ENCODE data around the gene MAGEL2. TPM values are rescaled to one million over a fixed set of nuclear protein-coding genes. Genes with fewer than 3 reads are reported as not detected.

MAGEL2 gene
- total and polyA plus RNA-seq, 2 of the 4 experiments (the other 2 are of a cell fraction), result 0.18 to 0.29 TPM

GRCh38 chr15:23694592-23694991, 46.9 kb upstream of the MAGEL2 start:
- no peak overlapping the region for H2BK120ac ChIP-seq (ENCODE audit: low read depth, low read length)
- ChIA-PET POLR2A (ENCODE audit: unreplicated experiment) (no interaction called here), CTCF (no interaction called here)
- H4K91ac ChIP-seq (ENCODE audit: insufficient read depth, low read depth, low read length), result no peak overlapping the region
- H2BK15ac ChIP-seq (ENCODE audit: low read depth, low read length), result no peak overlapping the region
- H2AK9ac ChIP-seq (replicated peaks; ENCODE audit: low read depth, low read length, poor library complexity), result no peak overlapping the region
- H4K20me1 ChIP-seq (ENCODE audit: insufficient read depth, low read length), result no peaks in the 10 kb centered on the region
- no peaks in the 10 kb centered on the region for H3K36me3 ChIP-seq (ENCODE audit: control insufficient read depth, insufficient read depth, low read length)
- H3K56ac ChIP-seq (ENCODE audit: extremely low read depth, insufficient read depth, low read length), result no peak overlapping the region
- no peak overlapping the region for H2BK20ac ChIP-seq (ENCODE audit: low read depth, low read length)
- H2AFZ ChIP-seq (replicated peaks; ENCODE audit: low read length, poor library complexity), result no peak overlapping the region
- H3K79me1 ChIP-seq (ENCODE audit: low read depth in 1 of 2, low read length in 2 of 2), result no peaks in the 10 kb centered on the region
- H3K4me3 ChIP-seq (ENCODE audit: insufficient read depth, low read depth, low read length), result no peak overlapping the region
- no peak overlapping the region for H2BK5ac ChIP-seq (ENCODE audit: low read depth, low read length, poor library complexity, severe bottlenecking)
- no peak overlapping the region for H4K8ac ChIP-seq (ENCODE audit: low read depth in 2 of 2, low read length in 2 of 2)
- no peak overlapping the region for H2AK5ac ChIP-seq (ENCODE audit: low read depth, low read length)
- ATAC-seq (ENCODE audit: low read depth) (no peak), DNase-seq (no peak)
- H3K9me1 ChIP-seq (ENCODE audit: insufficient read depth, low read length), result no peaks in the 10 kb centered on the region
- no peak overlapping the region for H3K14ac ChIP-seq (replicated peaks; ENCODE audit: low read depth, low read length)
- H3K9me3 ChIP-seq (ENCODE audit: control insufficient read depth, insufficient read depth, low read length), result no peaks in the 10 kb centered on the region
- intact Hi-C loops (cut with micrococcal nuclease), result no loop called here
- no CpG with 5 or more reads among the region's 1 CpG for WGBS, 2 experiments (ENCODE audit: extremely low coverage in 2 of 2, insufficient read length in 1 of 2)
- no peaks in the 10 kb centered on the region for H3K27me3 ChIP-seq (ENCODE audit: control insufficient read depth, insufficient read depth, low read length)
- H3K23ac ChIP-seq (ENCODE audit: low read depth, low read length), result no peak overlapping the region
- H3K9ac ChIP-seq (ENCODE audit: low read depth, low read length), result no peak overlapping the region
- H3K18ac ChIP-seq (ENCODE audit: low read depth, low read length), result no peak overlapping the region
- no peak overlapping the region for H3K27ac ChIP-seq (ENCODE audit: insufficient read depth, low read length)
- TF ChIP-seq FOS (IDR thresholded peaks at IDR 0.05; ENCODE audit: low read depth, low read length) (no peak), CEBPB (IDR thresholded peaks at IDR 0.05; ENCODE audit: low read depth, low read length) (peak; percentile 60), NFE2L2 (IDR thresholded peaks at IDR 0.05; ENCODE audit: low read depth, low read length) (no peak)
- peaks cover 3% of the 10 kb centered on the region; the same call in 1 of the 2 replicates for H3K4me1 ChIP-seq (ENCODE audit: control insufficient read depth, insufficient read depth, low read length)
- in situ Hi-C loops (cut with MboI; ENCODE audit: low sequenced_read_pairs), result no loop called here
- no TSS peak for BruUV-seq (replicated peaks)
- H3K4ac ChIP-seq (ENCODE audit: low read depth, low read length), result no peak overlapping the region
- H4K5ac ChIP-seq (ENCODE audit: low read depth, low read length), result no peak overlapping the region
- no peak overlapping the region for H3K4me2 ChIP-seq (ENCODE audit: low read depth, low read length)
- dilution Hi-C loops (cut with HindIII; ENCODE audit: low sequenced_read_pairs, unreplicated experiment), result no loop called here
